Cardiac septum (tissue), 1 donor: Measurements from ENCODE around the gene MCM7. TPM values are rescaled to one million over a fixed set of nuclear protein-coding genes. Genes with fewer than 3 reads are reported as not detected.

ENCODE experiments used
- DNase-seq: peaks from one replicate; pipeline ENCODE4 v3.0.0-alpha.2; 2020; ENCODE audit warnings: low spot score
- intact Hi-C: fragments of 100-400 bp; cut with DNase I; formaldehyde crosslinking; loops from one replicate; pipeline ENCODE4 v1.14.0; 2022
- microRNA-seq: library from miRNA; unstranded; fragments of <30 nt; microRNA quantifications from one replicate; pipeline ENCODE4 v1.2.0, GENCODE V29; 2020
- total RNA-seq: library from RNA; stranded (reverse); fragmentation: NEBNext Ultra II Directional; extraction: Animal tissue kit (Norgen Biotek cat#: 25700); gene quantifications from one replicate; pipeline ENCODE4 v1.2.1, GENCODE V29; 2021
- donor health status: DM: no; HTN: no; CAD: no.

MCM7 gene
- total RNA-seq, 1 donor from 2014 or later = 20.5 TPM

DNA sequence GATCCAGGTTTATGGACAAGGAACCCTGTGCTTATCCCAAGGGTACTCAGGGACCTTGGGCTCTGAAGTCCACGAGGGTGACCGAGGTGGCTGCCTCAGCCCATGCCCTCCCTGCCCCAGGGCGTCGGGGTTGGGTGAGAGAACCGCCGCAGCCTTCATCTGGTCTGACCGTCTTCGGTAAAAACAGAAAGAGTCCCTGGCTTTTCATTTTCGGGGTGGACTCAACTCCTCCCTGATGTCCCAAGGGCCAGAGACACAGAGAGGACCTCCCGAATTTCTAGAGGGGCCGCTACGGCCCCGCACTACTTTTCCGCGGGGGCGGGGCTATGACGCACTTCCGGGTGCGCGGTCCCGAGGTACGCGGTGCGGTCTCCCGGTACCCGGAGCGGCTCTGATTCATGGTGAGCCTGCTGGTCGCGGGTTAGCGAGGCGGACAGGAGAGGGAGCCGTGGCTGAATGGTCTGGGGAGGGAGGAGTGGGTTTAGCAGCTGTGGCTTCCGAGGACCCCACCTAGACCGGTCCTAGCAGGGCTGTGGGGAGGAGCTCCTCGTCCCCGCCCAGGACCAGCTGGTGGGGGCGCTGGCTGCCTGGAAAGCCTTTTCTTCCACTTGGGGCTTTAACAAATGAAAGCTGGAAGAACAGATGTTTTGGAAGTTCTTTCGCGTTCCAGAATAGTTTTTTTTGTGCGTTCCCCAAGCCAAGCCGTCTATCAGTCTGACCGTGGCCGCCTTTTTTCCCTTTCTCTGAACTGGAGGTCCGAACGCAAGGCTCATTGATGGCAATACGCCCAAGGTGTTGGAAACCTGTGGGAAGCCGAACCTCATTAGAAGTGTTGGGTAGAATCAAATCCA is 51.5 kb downstream of the MCM7 start, which contains the start of gene ZSCAN21:
ZSCAN21 (plus strand) TSS at position 334 of the 851 bp plus-strand sequence. CDS start 7,233 bp downstream, outside the sequence.
- intact Hi-C loops = no loop called here
- peak; percentile 93 for DNase-seq

DNA sequence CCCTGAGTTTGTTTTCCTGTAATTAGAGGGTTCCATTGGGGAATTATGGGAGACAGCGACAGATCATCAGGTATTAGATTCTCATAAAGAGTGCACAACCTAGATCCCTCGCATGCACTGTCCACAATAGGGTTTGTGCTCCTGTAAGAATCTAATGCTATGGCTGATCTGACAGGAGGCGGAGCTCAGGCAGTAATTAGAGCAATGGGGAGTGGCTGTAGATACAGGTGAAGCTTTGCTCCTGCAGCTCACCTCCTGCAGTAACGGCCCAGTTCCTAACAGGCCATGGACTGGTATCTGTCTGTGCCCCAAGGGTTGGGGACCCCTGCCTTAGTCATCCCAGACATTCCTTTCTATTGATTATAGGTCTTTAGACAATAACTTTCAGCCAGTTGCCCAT is 52.5 kb downstream of the MCM7 start:
- intact Hi-C loops = no loop called here
- no peak for DNase-seq

DNA sequence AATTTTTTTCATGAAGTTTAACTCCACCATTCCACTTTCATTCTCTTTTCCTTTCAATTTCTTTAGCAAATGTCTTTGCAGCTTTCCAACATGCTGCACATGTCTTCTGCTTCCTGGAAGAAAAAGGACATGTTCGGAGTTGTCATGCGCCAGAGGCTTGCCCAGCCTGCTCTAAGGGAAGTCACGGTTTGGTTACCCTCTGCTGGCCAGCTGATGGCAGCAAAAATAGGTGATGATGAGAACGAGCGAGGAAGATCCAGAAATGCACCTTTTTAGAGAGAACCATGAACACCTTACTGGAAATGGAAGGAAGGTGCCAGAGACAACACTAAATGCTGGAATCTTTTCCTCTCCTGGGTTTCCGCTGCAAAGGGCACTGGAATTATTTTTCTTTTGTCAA is 56.5 kb downstream of the MCM7 start:
- intact Hi-C loops = no loop called here
- DNase-seq = no peak

Small RNAs within 50 kb of the gene (microRNA-seq; reads per million reads assigned to microRNA genes)
- gene MIR106B (1,362 reads per million, percentile 86 among the genes with 10 or more reads in this experiment), gene MIR25 (326 reads per million, percentile 73 among the genes with 10 or more reads in this experiment), gene MIR93 (1,052 reads per million, percentile 84 among the genes with 10 or more reads in this experiment)

Other genes starting within 250 kb of the MCM7 start
- not detected for gene OR2AE1, start 224.4 kb downstream of the MCM7 start, total RNA-seq
- gene TRIM4, start 181.9 kb downstream of the MCM7 start, total RNA-seq = 7.8 TPM
- gene GJC3, start 171.8 kb downstream of the MCM7 start, total RNA-seq = not detected
- gene AZGP1, start 125.4 kb downstream of the MCM7 start, total RNA-seq = 114 TPM
- 52.3 TPM for gene ZKSCAN1, start 85.8 kb downstream of the MCM7 start, total RNA-seq
- gene ZSCAN21, start 51.6 kb downstream of the MCM7 start, total RNA-seq = 6.1 TPM
- 14.5 TPM for gene ZNF3, start 19.7 kb downstream of the MCM7 start, total RNA-seq
- gene COPS6, start 12.4 kb downstream of the MCM7 start, total RNA-seq = 86.4 TPM
- gene AP4M1, start 246 bp upstream of the MCM7 start, total RNA-seq = 13.7 TPM
- gene TAF6, start 18.0 kb upstream of the MCM7 start, total RNA-seq = 26.6 TPM
- gene CNPY4, start 18.2 kb upstream of the MCM7 start, total RNA-seq = 9.7 TPM
- gene MBLAC1, start 25.6 kb upstream of the MCM7 start, total RNA-seq = 1.5 TPM
- 89.1 TPM for gene LAMTOR4, start 47.5 kb upstream of the MCM7 start, total RNA-seq
- gene TRAPPC14, start 57.3 kb upstream of the MCM7 start, total RNA-seq = 11.4 TPM
- gene GAL3ST4, start 67.2 kb upstream of the MCM7 start, total RNA-seq = 1.5 TPM
- 0.92 TPM for gene GPC2, start 76.0 kb upstream of the MCM7 start, total RNA-seq
- gene STAG3, start 76.5 kb upstream of the MCM7 start, total RNA-seq = 0.43 TPM
- gene PVRIG, start 118.6 kb upstream of the MCM7 start, total RNA-seq = not detected
- gene SPDYE3, start 206.3 kb upstream of the MCM7 start, total RNA-seq = not detected